HCT116 (cell line): ENCODE data around the gene PDE4A. TPM values are rescaled to one million over a fixed set of nuclear protein-coding genes. Genes with fewer than 3 reads are reported as not detected.

ENCODE experiments used
- ATAC-seq: fragments of 200-7000 bp; cut with Tn5 transposase; 2 replicates; pipeline ENCODE4 v1.9.1; 2020; ENCODE audit warnings: mild to moderate bottlenecking, moderate library complexity
- BruUV-seq: library from RNA; stranded (reverse); fragments of 400-500 nt; replicated peaks from 2 replicates; lab custom pipeline; 2021; lab: Mats Ljungman, UMichigan
- CTCF ChIA-PET: fragments of 300-600 bp; sonication (Branson Sonifier 250); formaldehyde crosslinking; loops from one replicate; lab custom pipeline; 2021; ENCODE audit warnings: antibody characterized with exemption; lab: Charles Lee
- POLR2A ChIA-PET: fragments of 300-600, 350-600 bp; sonication (Branson Sonifier 250); formaldehyde crosslinking; loops from one replicate; lab custom pipeline; 2021; ENCODE audit warnings: antibody characterized with exemption; lab: Charles Lee
- RAD21 ChIA-PET, 2 experiments: fragments of 300-600 bp; sonication (Branson Sonifier 250); formaldehyde crosslinking; loops; one replicate each; lab custom pipeline; 2023; ENCODE audit warnings: low total read pairs in 2 of 2; ENCODE audit not compliant: uncharacterized antibody in 2 of 2, unreplicated experiment in 2 of 2, low non-redundant PET in 1 of 2; lab: Charles Lee
- DNase-seq: peaks from one replicate; pipeline ENCODE4 v3.0.0-alpha.2; 2010; ENCODE audit warnings: low read depth, low spot score
- H2AFZ ChIP-seq: fragments of 200-600 bp; shearing (Covaris generic), sonication (generic); 2 replicates; pipeline ENCODE4 v1.6.1; 2017; ENCODE audit warnings: low read depth, mixed run types, mixed read lengths, antibody characterized with exemption, low read length; ENCODE audit not compliant: poor library complexity, severe bottlenecking
- H3K27ac ChIP-seq: 2 replicates; pipeline ENCODE4 v1.5.1; 2012; ENCODE audit warnings: low read depth, low read length
- H3K27me3 ChIP-seq: fragments of 200-600 bp; sonication (generic); 2 replicates; pipeline ENCODE4 v1.6.1; 2016; ENCODE audit warnings: mixed run types, low read length, mixed read lengths; ENCODE audit not compliant: insufficient read depth
- H3K36me3 ChIP-seq, 2 experiments: fragments of 200-500 bp in 1 of 2; fragments of 200-600 bp in 1 of 2; sonication (Bioruptor generic) in 1 of 2; sonication (generic) in 1 of 2; 2 replicates each; pipeline versions ENCODE4 v1.5.1 to v1.6.1; 2014 to 2016; ENCODE audit warnings: low read length in 2 of 2, inconsistent platforms in 1 of 2, mixed read lengths in 1 of 2, mixed run types in 1 of 2; ENCODE audit not compliant: insufficient read depth in 2 of 2, control insufficient read depth in 1 of 2
- H3K4me1 ChIP-seq, 2 experiments: fragments of 200-600 bp in 1 of 2; sonication (generic) in 1 of 2; 2 replicates each; pipeline versions ENCODE4 v1.5.1 to v1.6.1; 2012 to 2017; ENCODE audit warnings: low read length in 2 of 2, inconsistent platforms in 1 of 2, mild to moderate bottlenecking in 1 of 2, mixed read lengths in 1 of 2, mixed run types in 1 of 2, moderate library complexity in 1 of 2; ENCODE audit not compliant: insufficient read depth in 2 of 2, control insufficient read depth in 1 of 2
- H3K4me2 ChIP-seq: fragments of 200-600 bp; sonication (generic); 2 replicates; pipeline ENCODE4 v1.6.1; 2017; ENCODE audit warnings: mixed run types, low read length, mixed read lengths
- H3K4me3 ChIP-seq, 2 experiments: fragments of 200-600 bp in 1 of 2; sonication (generic) in 1 of 2; replicated peaks in 1 of 2; 2 replicates each; pipeline ENCODE4 v1.5.1; 2011 to 2016; ENCODE audit warnings: low read length in 2 of 2, control low read depth in 1 of 2, low read depth in 1 of 2, mild to moderate bottlenecking in 1 of 2, mixed read lengths in 1 of 2, mixed run types in 1 of 2
- H3K79me2 ChIP-seq: fragments of 200-600 bp; sonication (generic); 2 replicates; pipeline ENCODE4 v1.6.1; 2017; ENCODE audit warnings: mild to moderate bottlenecking, mixed run types, low read length, moderate library complexity, mixed read lengths; ENCODE audit not compliant: insufficient read depth
- H3K9ac ChIP-seq: fragments of 200-600 bp; sonication (generic); 2 replicates; pipeline ENCODE4 v1.6.1; 2016; ENCODE audit warnings: low read length, mixed read lengths
- H3K9me2 ChIP-seq: fragments of 200-600 bp; sonication (generic), shearing (Covaris generic); 2 replicates; pipeline ENCODE4 v1.6.1; 2017; ENCODE audit warnings: mixed run types, mild to moderate bottlenecking, moderate library complexity; ENCODE audit not compliant: insufficient read depth
- H3K9me3 ChIP-seq, 2 experiments: fragments of 200-500 bp in 1 of 2; fragments of 200-600 bp in 1 of 2; sonication (Bioruptor generic) in 1 of 2; sonication (generic) in 1 of 2; 2 replicates each; pipeline ENCODE4 v1.6.1; 2014 to 2017; ENCODE audit warnings: low read length in 2 of 2, mixed read lengths in 2 of 2, inconsistent platforms in 1 of 2, low read depth in 1 of 2, mild to moderate bottlenecking in 1 of 2, mixed run types in 1 of 2, moderate library complexity in 1 of 2; ENCODE audit not compliant: control insufficient read depth in 1 of 2, insufficient read depth in 1 of 2
- H4K20me1 ChIP-seq: fragments of 200-600 bp; sonication (generic), shearing (Covaris generic); 2 replicates; pipeline ENCODE4 v1.6.1; 2017; ENCODE audit warnings: mixed run types, mild to moderate bottlenecking, moderate library complexity; ENCODE audit not compliant: insufficient read depth
- CBX3 ChIP-seq: IDR thresholded peaks from 2 replicates; pipeline ENCODE4 v1.6.1; 2012; ENCODE audit warnings: low read depth
- CEBPB ChIP-seq: IDR thresholded peaks from 2 replicates; pipeline ENCODE4 v1.6.1; 2012; ENCODE audit warnings: low read depth
- CTCF ChIP-seq, 3 experiments: fragments of 200-600 bp in 1 of 3; sonication (generic) in 1 of 3; IDR thresholded peaks in 2 of 3; conservative IDR thresholded peaks in 1 of 3; 2 replicates each; pipeline ENCODE4 v1.5.1; 2012 to 2017; ENCODE audit warnings: low read depth in 2 of 3, low read length in 2 of 3, antibody characterized with exemption in 1 of 3, borderline replicate concordance in 1 of 3, control low read depth in 1 of 3, mild to moderate bottlenecking in 1 of 3, mixed read lengths in 1 of 3, mixed run types in 1 of 3, moderate library complexity in 1 of 3; ENCODE audit not compliant: insufficient read depth in 1 of 3
- ELF1 ChIP-seq: IDR thresholded peaks from 2 replicates; pipeline ENCODE4 v1.6.1; 2012; ENCODE audit warnings: low read depth, borderline replicate concordance
- EZH2 ChIP-seq: fragments of 200-600 bp; sonication (generic); IDR thresholded peaks from 2 replicates; pipeline ENCODE4 v1.6.1; 2017; ENCODE audit warnings: antibody characterized with exemption, mixed run types
- FOSL1 ChIP-seq: IDR thresholded peaks from 2 replicates; pipeline ENCODE4 v1.6.1; 2012; ENCODE audit warnings: low read depth
- POLR2AphosphoS5 ChIP-seq: IDR thresholded peaks from 2 replicates; pipeline ENCODE4 v1.6.1; 2011; ENCODE audit warnings: mild to moderate bottlenecking, low read depth, low read length, moderate library complexity
- RAD21 ChIP-seq: IDR thresholded peaks from 2 replicates; pipeline ENCODE4 v1.6.1; 2012; ENCODE audit warnings: low read depth, mild to moderate bottlenecking
- SIN3A ChIP-seq: IDR thresholded peaks from 2 replicates; pipeline ENCODE4 v1.6.1; 2012; ENCODE audit warnings: low read depth
- SP1 ChIP-seq: IDR thresholded peaks from 2 replicates; pipeline ENCODE4 v1.6.1; 2012; ENCODE audit warnings: low read depth
- SRF ChIP-seq: IDR thresholded peaks from 2 replicates; pipeline ENCODE4 v1.6.1; 2012; ENCODE audit warnings: low read depth
- YY1 ChIP-seq: IDR thresholded peaks from 2 replicates; pipeline ENCODE4 v1.6.1; 2011; ENCODE audit warnings: low read length, low read depth, moderate library complexity, mild to moderate bottlenecking; ENCODE audit not compliant: insufficient replicate concordance; ENCODE audit errors: extremely low read depth
- ZFX ChIP-seq: fragments of 450-650 bp; IDR thresholded peaks from 2 replicates; pipeline ENCODE4 v1.6.1; 2017
- ZNF274 ChIP-seq: fragments of 200-500 bp; sonication (Bioruptor generic); IDR thresholded peaks from 2 replicates; pipeline ENCODE4 v1.6.1; 2014; ENCODE audit warnings: mild to moderate bottlenecking, low read depth, low read length, inconsistent platforms
- intact Hi-C: fragments of 100-400 bp; cut with micrococcal nuclease; formaldehyde crosslinking; loops from 2 replicates; pipeline ENCODE4 v1.10.0; 2022
- total RNA-seq: library from RNA; stranded (reverse); gene quantifications from one replicate; pipeline ENCODE4 v1.2.1, GENCODE V29; 2021; ENCODE audit not compliant: unreplicated experiment
- TF ChIP-seq, protein P1 (sequence below): IDR thresholded peaks from 2 replicates; pipeline ENCODE4 v1.6.1; 2012
- TF ChIP-seq, protein P2 (sequence below): IDR thresholded peaks from 2 replicates; pipeline ENCODE4 v1.6.1; 2012

PDE4A gene
- total RNA-seq, 1 experiment from 2014 or later = 33.7 TPM

GRCh38 chr19:10471909-10472308, 51.6 kb downstream of the PDE4A start:
- Histone ChIP-seq H3K79me2 (no peaks in the 10 kb centered on the region), H3K4me1 (no peaks in the 10 kb centered on the region; a peak in 1 of 4 replicates), H3K27ac (no peak overlapping the region), H3K36me3 (peaks cover 4 to 6% of the 10 kb centered on the region in 2 experiments; a peak in 3 of 4 replicates), H3K4me2 (no peak overlapping the region), H2AFZ (no peak overlapping the region), H3K4me3 (no peak overlapping the region), H3K9ac (no peak overlapping the region), H3K27me3 (no peaks in the 10 kb centered on the region), H3K9me2 (no peaks in the 10 kb centered on the region), H3K9me3 (no peaks in the 10 kb centered on the region), H4K20me1 (no peaks in the 10 kb centered on the region)
- intact Hi-C loops = no loop called here
- BruUV-seq = no TSS peak
- DNase-seq (no peak), ATAC-seq (peak; percentile 81)
- ChIA-PET POLR2A (no interaction called here), RAD21 (interaction anchor here in 1 of 2 experiments (0.6 kb wide), 1 partner anchor 40 kb away, joined by 3 read pairs; no protein-coding TSS in a partner anchor), CTCF (interaction anchor here (1.0 kb wide), 1 partner anchor 9 kb away, joined by 4 read pairs; no protein-coding TSS in a partner anchor)
- TF ChIP-seq RAD21 (peak; percentile 44; the same call in 1 of the 2 replicates), CTCF (IDR thresholded peaks at IDR 0.05 in 2 of 3, conservative IDR thresholded peaks at IDR 0.05 in 1 of 3; ENCODE audit: borderline replicate concordance in 1 of 3, insufficient read depth in 1 of 3, low read depth in 2 of 3, low read length in 2 of 3) (peak; percentile 43 to 50 (median 46); a peak in 5 of 6 replicates), ELF1 (no peak)

DNA sequence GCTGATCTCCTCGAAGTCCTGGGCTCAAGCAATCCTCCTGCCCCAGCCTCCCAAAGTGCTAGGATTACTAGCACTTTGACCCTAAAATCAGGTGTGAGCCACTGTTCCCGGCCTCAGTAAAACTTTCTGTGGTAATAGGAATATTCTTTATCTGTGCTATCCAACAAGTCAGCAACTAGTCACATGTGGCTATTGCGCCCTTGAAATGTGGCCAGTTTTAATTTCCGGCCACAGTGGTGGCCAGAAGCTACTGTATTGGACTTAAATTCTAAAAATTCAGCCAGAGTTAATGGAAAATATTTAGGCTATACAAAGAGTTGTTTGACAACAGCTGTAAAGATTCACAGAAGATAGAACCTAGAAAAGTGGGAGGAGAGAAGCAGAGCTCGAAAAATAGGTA, 52.9 kb downstream of the PDE4A start:
- RAD21 ChIA-PET = no interaction called here
- Histone ChIP-seq H3K9me2 (no peaks in the 10 kb centered on the region), H3K9me3 (no peaks in the 10 kb centered on the region), H3K27ac (no peak overlapping the region), H3K36me3 (no peaks in the 10 kb centered on the region), H3K4me3 (no peak overlapping the region), H4K20me1 (no peaks in the 10 kb centered on the region), H3K27me3 (no peaks in the 10 kb centered on the region), H3K79me2 (no peaks in the 10 kb centered on the region), H2AFZ (no peak overlapping the region), H3K4me2 (no peak overlapping the region), H3K9ac (no peak overlapping the region), H3K4me1 (no peaks in the 10 kb centered on the region; a peak in 1 of 4 replicates)
- no TSS peak for BruUV-seq
- DNase-seq (no peak), ATAC-seq (no peak)
- intact Hi-C loops = no loop called here
- CTCF ChIA-PET = interaction anchor here (1.4 kb wide), 1 partner anchor 10 kb away, joined by 4 read pairs; no protein-coding TSS in a partner anchor
- POLR2A ChIA-PET = no interaction called here
- TF ChIP-seq CEBPB = no peak
- TF ChIP-seq, protein P1, sequence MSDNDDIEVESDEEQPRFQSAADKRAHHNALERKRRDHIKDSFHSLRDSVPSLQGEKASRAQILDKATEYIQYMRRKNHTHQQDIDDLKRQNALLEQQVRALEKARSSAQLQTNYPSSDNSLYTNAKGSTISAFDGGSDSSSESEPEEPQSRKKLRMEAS = no peak
- no peak for TF ChIP-seq CBX3
- no peak for TF ChIP-seq RAD21
- TF ChIP-seq FOSL1 = no peak
- no peak for TF ChIP-seq POLR2AphosphoS5
- TF ChIP-seq ZNF274 = no peak
- TF ChIP-seq SP1 = no peak
- no peak for TF ChIP-seq EZH2
- TF ChIP-seq, protein P2, sequence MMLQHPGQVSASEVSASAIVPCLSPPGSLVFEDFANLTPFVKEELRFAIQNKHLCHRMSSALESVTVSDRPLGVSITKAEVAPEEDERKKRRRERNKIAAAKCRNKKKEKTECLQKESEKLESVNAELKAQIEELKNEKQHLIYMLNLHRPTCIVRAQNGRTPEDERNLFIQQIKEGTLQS = no peak
- TF ChIP-seq YY1 = no peak
- TF ChIP-seq CTCF (IDR thresholded peaks at IDR 0.05 in 2 of 3, conservative IDR thresholded peaks at IDR 0.05 in 1 of 3; ENCODE audit: borderline replicate concordance in 1 of 3, insufficient read depth in 1 of 3, low read depth in 2 of 3, low read length in 2 of 3) = no peak
- TF ChIP-seq ZFX = no peak
- TF ChIP-seq SIN3A = no peak
- TF ChIP-seq SRF = no peak
